ENCODE data around the gene DACT1. TPM values are rescaled to one million over a fixed set of nuclear protein-coding genes. Genes with fewer than 3 reads are reported as not detected.

DACT1 gene
- total and polyA plus RNA-seq, 4 donors = 0.32 to 3.8 (median 1.6) TPM

DNA sequence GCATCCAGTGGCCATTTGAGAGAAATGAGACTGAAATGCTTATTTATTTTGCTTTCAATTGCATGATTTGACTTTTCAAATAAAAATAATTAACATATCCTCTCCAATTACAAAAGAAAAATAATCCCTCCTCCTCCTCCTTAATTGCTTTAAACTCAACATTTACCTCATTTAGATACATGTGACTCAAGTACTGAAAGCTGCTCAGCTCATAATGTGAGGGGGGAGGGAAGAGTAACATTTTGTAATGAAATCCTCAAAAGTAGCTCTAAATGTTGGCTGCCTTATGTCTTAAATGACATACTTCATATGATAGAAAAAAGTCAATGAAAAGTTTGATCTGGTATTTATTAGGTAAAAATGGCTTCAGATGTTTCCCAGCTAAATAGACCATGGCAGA, 29.0 kb downstream of the DACT1 start:
- no peak overlapping the region for H3K27ac ChIP-seq (ENCODE audit: low read depth in 1 of 2, low read length in 2 of 2)
- H3K27me3 ChIP-seq (ENCODE audit: control insufficient read depth in 4 of 4, insufficient read depth in 4 of 4, low read length in 3 of 4) = no peaks in the 10 kb centered on the region
- no peak overlapping the region for H3K4me3 ChIP-seq (ENCODE audit: low read depth in 1 of 3, low read length in 3 of 3)
- H3K9me3 ChIP-seq (ENCODE audit: control insufficient read depth in 4 of 4, low read length in 3 of 4) = no peaks in the 10 kb centered on the region
- no peaks in the 10 kb centered on the region for H3K36me3 ChIP-seq (ENCODE audit: control insufficient read depth in 4 of 4, insufficient read depth in 3 of 4, low read depth in 1 of 4, low read length in 3 of 4)
- no peaks in the 10 kb centered on the region for H3K4me1 ChIP-seq (ENCODE audit: control insufficient read depth in 4 of 4, insufficient read depth in 4 of 4, low read length in 3 of 4)
- TF ChIP-seq, protein P1, sequence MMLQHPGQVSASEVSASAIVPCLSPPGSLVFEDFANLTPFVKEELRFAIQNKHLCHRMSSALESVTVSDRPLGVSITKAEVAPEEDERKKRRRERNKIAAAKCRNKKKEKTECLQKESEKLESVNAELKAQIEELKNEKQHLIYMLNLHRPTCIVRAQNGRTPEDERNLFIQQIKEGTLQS (IDR thresholded peaks at IDR 0.05) = no peak
- no peak for TF ChIP-seq FOXA2 (IDR thresholded peaks at IDR 0.05)
- TF ChIP-seq, protein P2, sequence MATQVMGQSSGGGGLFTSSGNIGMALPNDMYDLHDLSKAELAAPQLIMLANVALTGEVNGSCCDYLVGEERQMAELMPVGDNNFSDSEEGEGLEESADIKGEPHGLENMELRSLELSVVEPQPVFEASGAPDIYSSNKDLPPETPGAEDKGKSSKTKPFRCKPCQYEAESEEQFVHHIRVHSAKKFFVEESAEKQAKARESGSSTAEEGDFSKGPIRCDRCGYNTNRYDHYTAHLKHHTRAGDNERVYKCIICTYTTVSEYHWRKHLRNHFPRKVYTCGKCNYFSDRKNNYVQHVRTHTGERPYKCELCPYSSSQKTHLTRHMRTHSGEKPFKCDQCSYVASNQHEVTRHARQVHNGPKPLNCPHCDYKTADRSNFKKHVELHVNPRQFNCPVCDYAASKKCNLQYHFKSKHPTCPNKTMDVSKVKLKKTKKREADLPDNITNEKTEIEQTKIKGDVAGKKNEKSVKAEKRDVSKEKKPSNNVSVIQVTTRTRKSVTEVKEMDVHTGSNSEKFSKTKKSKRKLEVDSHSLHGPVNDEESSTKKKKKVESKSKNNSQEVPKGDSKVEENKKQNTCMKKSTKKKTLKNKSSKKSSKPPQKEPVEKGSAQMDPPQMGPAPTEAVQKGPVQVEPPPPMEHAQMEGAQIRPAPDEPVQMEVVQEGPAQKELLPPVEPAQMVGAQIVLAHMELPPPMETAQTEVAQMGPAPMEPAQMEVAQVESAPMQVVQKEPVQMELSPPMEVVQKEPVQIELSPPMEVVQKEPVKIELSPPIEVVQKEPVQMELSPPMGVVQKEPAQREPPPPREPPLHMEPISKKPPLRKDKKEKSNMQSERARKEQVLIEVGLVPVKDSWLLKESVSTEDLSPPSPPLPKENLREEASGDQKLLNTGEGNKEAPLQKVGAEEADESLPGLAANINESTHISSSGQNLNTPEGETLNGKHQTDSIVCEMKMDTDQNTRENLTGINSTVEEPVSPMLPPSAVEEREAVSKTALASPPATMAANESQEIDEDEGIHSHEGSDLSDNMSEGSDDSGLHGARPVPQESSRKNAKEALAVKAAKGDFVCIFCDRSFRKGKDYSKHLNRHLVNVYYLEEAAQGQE (IDR thresholded peaks at IDR 0.05) = no peak
- no peak for TF ChIP-seq RAD21 (IDR thresholded peaks at IDR 0.05)
- TF ChIP-seq EGR1 (IDR thresholded peaks at IDR 0.05; ENCODE audit: low read depth in 2 of 2) = no peak
- TF ChIP-seq, protein P3, sequence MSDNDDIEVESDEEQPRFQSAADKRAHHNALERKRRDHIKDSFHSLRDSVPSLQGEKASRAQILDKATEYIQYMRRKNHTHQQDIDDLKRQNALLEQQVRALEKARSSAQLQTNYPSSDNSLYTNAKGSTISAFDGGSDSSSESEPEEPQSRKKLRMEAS (IDR thresholded peaks at IDR 0.05) = no peak
- no peak for TF ChIP-seq FOXA1 (IDR thresholded peaks at IDR 0.05)
- TF ChIP-seq NR2F2 (IDR thresholded peaks at IDR 0.05) = no peak
- no peak for TF ChIP-seq HNF4A (conservative IDR thresholded peaks at IDR 0.05)
- no peak for TF ChIP-seq RXRA (IDR thresholded peaks at IDR 0.05)
- no peak for TF ChIP-seq YY1 (IDR thresholded peaks at IDR 0.05)
- TF ChIP-seq JUND (IDR thresholded peaks at IDR 0.05) = no peak
- TF ChIP-seq, protein P4, sequence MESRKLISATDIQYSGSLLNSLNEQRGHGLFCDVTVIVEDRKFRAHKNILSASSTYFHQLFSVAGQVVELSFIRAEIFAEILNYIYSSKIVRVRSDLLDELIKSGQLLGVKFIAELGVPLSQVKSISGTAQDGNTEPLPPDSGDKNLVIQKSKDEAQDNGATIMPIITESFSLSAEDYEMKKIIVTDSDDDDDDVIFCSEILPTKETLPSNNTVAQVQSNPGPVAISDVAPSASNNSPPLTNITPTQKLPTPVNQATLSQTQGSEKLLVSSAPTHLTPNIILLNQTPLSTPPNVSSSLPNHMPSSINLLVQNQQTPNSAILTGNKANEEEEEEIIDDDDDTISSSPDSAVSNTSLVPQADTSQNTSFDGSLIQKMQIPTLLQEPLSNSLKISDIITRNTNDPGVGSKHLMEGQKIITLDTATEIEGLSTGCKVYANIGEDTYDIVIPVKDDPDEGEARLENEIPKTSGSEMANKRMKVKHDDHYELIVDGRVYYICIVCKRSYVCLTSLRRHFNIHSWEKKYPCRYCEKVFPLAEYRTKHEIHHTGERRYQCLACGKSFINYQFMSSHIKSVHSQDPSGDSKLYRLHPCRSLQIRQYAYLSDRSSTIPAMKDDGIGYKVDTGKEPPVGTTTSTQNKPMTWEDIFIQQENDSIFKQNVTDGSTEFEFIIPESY (IDR thresholded peaks at IDR 0.05) = no peak
- DNase-seq (ENCODE audit: low spot score) = no peak
- H3K9ac ChIP-seq (ENCODE audit: low read depth in 1 of 2, low read length in 2 of 2) = no peak overlapping the region

DNA sequence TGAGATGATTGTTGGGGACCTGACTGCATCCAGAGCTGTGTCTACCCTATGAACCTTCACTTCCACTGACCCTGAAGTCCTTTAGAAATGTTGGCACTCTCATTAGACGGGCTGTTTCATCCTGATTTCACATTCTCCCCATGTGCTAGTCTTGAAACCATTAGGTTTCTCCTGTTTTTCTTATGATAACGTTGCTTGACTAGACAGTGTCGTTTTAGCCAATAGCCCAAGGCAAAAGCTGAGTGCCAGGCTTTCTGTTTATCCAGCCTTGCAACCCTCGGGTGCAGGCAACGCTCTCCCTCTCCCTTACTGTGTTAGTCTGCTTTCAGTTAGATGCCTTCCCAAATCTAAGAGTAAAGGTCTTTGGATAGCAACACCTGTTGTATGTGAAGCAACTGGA, 30.1 kb downstream of the DACT1 start:
- Histone ChIP-seq H3K9me3 (ENCODE audit: control insufficient read depth in 4 of 4, low read length in 3 of 4) (no peaks in the 10 kb centered on the region), H3K36me3 (ENCODE audit: control insufficient read depth in 4 of 4, insufficient read depth in 3 of 4, low read depth in 1 of 4, low read length in 3 of 4) (no peaks in the 10 kb centered on the region), H3K27me3 (ENCODE audit: control insufficient read depth in 4 of 4, insufficient read depth in 4 of 4, low read length in 3 of 4) (no peaks in the 10 kb centered on the region), H3K27ac (ENCODE audit: low read depth in 1 of 2, low read length in 2 of 2) (no peak overlapping the region), H3K4me1 (ENCODE audit: control insufficient read depth in 4 of 4, insufficient read depth in 4 of 4, low read length in 3 of 4) (no peaks in the 10 kb centered on the region), H3K9ac (ENCODE audit: low read depth in 1 of 2, low read length in 2 of 2) (no peak overlapping the region), H3K4me3 (ENCODE audit: low read depth in 1 of 3, low read length in 3 of 3) (no peak overlapping the region)
- no peak for DNase-seq (ENCODE audit: low spot score)
- WGBS = 81% methylated on average over 5 of the region's 5 CpGs
- TF ChIP-seq, protein P1 (IDR thresholded peaks at IDR 0.05) = no peak
- TF ChIP-seq GABPA (IDR thresholded peaks at IDR 0.05 in 1 of 2, conservative IDR thresholded peaks at IDR 0.05 in 1 of 2) = no peak
- TF ChIP-seq RXRA (IDR thresholded peaks at IDR 0.05) = no peak
